Raji (cell line): ENCODE data around the gene VANGL2.
A peak's percentile ranks its signal among the peaks of the same experiment; 100 is the strongest.

ENCODE experiments used
- POLR2A ChIP-seq: IDR thresholded peaks from 2 replicates; pipeline ENCODE4 v1.6.1; 2011; ENCODE audit warnings: low read depth, low read length, control low read depth; ENCODE audit not compliant: insufficient read depth

The VANGL2 gene

DNA sequence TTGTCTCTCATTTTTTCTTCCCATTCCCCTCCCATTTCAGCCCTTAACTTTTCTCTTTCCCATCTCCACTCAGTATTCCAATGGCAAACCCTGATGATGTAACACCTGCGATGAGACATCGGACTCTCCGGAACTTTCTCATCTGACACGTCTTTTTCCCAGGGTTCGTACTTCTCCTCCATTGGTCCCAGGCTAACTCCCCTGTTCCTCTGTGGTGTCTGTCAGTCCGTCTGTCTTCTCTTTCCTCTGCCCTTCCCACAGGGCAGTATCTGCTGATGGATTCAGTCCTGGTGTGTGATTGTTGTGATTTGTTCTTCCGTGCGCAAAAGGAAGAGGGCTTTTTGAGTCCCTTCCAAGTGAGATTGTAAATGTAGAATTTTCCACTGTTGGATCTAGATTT, 27.7 kb downstream of the VANGL2 start:
- no peak for TF ChIP-seq POLR2A

DNA sequence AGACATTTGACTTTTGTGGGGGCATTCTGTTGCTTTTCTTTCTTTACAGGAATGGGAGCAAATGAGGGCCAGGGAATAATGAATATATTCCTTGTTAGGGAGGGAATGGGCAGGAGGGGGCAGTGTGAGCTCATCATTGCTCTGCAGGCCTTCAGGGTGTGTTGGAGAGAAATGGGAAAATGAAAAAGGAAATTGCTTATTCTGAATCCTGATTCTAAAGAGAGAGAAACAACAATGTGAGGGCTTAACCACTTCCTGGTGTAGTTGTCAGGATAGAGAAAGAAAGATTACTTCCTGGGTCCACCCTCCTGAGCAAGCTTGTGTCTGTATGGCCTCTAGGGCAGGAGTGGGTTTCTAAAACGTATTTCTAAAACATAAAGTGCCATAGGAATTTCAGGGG, 28.3 kb downstream of the VANGL2 start:
- TF ChIP-seq POLR2A = no peak

- peak; percentile 21; the same call in 1 of the 2 replicates for TF ChIP-seq POLR2A
These were observed 28.8 kb downstream of the VANGL2 start for GRCh38 chr1:160429125-160429561.

GRCh38 chr1:160429702-160430535, 29.6 kb downstream of the VANGL2 start:
- TF ChIP-seq POLR2A = no peak

DNA sequence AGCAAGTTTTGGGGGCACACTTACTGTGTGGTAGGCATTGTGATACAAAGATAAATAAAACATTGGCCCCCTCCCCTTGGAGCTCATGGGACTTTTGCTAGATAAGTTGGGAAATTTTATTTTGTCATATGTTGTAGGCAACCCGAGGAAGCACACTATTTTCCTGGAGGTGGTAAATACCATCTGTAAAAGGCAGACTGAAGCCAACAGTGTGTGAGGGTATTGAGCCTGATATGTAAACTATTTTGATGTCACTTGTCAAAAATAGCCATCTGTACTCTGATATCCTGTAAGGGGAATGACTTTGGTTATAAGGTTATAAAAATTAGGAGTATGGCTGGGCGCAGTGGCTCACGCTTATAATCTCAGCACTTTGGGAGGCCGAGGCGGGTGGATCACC, 30.6 kb downstream of the VANGL2 start:
- no peak for TF ChIP-seq POLR2A

DNA sequence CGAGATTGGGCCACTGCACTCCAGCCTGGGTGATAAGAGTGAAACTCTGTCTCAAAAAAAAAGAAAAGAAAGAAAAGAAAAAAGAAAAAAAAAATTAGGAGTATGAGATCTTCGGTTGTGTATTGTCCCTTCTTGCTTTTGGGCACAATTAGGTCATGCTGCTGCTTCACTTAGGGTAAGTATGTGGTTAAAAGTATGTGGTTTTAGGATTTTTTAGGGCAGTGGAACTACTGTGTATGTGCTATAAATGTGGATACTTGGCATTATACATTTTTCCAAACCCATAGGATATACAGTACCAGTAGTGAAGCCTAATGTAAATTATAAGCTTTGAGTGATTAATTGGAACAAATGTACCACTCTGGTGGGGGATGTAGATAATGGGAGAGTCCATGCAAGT, 31.2 kb downstream of the VANGL2 start:
- no peak for TF ChIP-seq POLR2A

DNA sequence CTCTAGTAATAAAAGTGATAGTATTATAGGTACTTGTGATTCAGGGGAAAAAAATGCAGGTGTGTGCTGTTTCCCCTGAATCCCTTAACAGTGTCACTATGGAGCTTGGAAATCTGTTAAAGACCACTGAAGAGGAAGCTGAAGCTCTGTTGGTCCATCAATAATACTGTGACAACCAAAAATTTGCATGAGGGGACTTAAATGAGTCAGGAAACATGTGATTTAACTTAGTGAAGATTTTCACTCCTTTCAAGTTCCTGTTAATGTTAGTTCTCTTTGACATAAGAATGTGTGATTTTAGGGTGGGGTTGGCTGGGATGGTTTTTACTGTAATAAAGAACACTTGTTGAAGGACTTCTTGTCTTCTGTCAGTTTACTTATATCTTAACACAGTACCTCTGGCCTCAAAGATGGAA, 32.0 kb downstream of the VANGL2 start:
- no peak for TF ChIP-seq POLR2A

- TF ChIP-seq POLR2A = no peak
These were observed 36.6 kb downstream of the VANGL2 start for GRCh38 chr1:160436966-160437365.

- 0 out of 2 replicates have a peak, but pooled peaks have one; percentile 18 for TF ChIP-seq POLR2A
These were observed 37.3 kb downstream of the VANGL2 start for GRCh38 chr1:160437432-160438316.

- TF ChIP-seq POLR2A = no peak
These were observed 38.1 kb downstream of the VANGL2 start for GRCh38 chr1:160438317-160438918.

DNA sequence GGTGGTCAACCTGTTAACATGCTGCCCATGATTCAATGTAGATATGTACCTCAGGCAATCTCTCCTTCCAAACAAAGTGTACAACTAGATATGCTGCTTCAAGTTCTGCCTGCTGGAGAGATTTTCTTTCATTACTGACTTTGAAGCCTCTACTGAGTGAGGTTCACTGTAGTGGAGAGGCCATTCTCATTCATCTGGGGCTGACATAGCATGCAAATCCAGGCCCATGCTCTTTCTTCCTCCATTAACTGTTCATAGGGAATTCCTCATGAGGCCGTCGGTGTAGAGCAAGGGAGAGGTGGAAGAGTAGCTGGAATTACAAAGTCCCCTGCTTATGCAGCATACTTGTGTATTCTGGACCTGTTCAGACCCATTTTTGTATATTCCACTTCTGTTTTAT, 38.6 kb downstream of the VANGL2 start:
- no peak for TF ChIP-seq POLR2A

- no peak for TF ChIP-seq POLR2A
These were observed 39.4 kb downstream of the VANGL2 start for GRCh38 chr1:160439718-160440117.

- no peak for TF ChIP-seq POLR2A
These were observed 46.7 kb downstream of the VANGL2 start for GRCh38 chr1:160446945-160447600.

- no peak for TF ChIP-seq POLR2A
These were observed 49.1 kb downstream of the VANGL2 start for GRCh38 chr1:160449494-160449893.
